Measurements from ENCODE around the gene TNNT2. TPM values are rescaled to one million over a fixed set of nuclear protein-coding genes. Genes with fewer than 3 reads are reported as not detected.

The TNNT2 gene
- total and polyA plus RNA-seq, 4 experiments from 2014 or later, result not detected

DNA sequence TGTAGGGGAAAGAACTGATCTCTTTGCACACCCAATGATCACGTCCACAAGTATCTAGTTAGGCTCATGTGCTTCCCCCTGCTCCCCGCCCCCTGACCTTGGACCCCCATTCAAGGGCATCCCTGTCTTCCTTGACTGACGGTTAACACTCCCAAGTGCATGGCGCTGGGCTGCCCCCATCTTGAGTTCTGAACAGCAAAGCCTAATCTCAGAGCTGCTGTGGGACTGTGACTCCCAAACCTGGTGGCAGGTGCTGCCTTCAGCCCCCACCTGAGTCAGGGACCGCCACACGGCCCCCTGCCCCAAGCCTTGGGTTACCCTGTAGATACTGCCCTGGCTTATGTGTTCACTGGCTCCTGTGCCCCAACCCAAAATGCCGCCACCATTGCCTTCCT, 43.1 kb upstream of the TNNT2 start:
- POLR2A ChIA-PET (ENCODE audit: partially characterized antibody), result no interaction called here
- Mint-ChIP-seq H3K36me3 (no peaks in the 10 kb centered on the region), H3K4me3 (no peak overlapping the region), H3K27ac (no peak overlapping the region), H3K9me3 (no peaks in the 10 kb centered on the region), H3K27me3 (peaks cover 8 to 9% of the 10 kb centered on the region in 2 donors), H3K4me1 (no peaks in the 10 kb centered on the region)
- Histone ChIP-seq H3K27ac (ENCODE audit: low read depth, low read length) (no peak overlapping the region), H3K4me3 (ENCODE audit: low read length in 2 of 2) (no peak overlapping the region), H3K27me3 (ENCODE audit: insufficient read depth, low read length) (no peaks in the 10 kb centered on the region), H3K9me3 (ENCODE audit: control insufficient read depth in 1 of 2, low read length in 2 of 2) (no peaks in the 10 kb centered on the region), H3K4me1 (ENCODE audit: insufficient read depth, low read length) (no peaks in the 10 kb centered on the region), H3K36me3 (ENCODE audit: insufficient read depth, low read length) (no peaks in the 10 kb centered on the region)
- DNase-seq, result no peak
- CTCF ChIA-PET (ENCODE audit: partially characterized antibody), result interaction anchor here (1.3 kb wide), 1 partner anchor 10 kb away, joined by 3 read pairs; no protein-coding TSS in a partner anchor
- intact Hi-C loops (cut with micrococcal nuclease), result no loop called here

DNA sequence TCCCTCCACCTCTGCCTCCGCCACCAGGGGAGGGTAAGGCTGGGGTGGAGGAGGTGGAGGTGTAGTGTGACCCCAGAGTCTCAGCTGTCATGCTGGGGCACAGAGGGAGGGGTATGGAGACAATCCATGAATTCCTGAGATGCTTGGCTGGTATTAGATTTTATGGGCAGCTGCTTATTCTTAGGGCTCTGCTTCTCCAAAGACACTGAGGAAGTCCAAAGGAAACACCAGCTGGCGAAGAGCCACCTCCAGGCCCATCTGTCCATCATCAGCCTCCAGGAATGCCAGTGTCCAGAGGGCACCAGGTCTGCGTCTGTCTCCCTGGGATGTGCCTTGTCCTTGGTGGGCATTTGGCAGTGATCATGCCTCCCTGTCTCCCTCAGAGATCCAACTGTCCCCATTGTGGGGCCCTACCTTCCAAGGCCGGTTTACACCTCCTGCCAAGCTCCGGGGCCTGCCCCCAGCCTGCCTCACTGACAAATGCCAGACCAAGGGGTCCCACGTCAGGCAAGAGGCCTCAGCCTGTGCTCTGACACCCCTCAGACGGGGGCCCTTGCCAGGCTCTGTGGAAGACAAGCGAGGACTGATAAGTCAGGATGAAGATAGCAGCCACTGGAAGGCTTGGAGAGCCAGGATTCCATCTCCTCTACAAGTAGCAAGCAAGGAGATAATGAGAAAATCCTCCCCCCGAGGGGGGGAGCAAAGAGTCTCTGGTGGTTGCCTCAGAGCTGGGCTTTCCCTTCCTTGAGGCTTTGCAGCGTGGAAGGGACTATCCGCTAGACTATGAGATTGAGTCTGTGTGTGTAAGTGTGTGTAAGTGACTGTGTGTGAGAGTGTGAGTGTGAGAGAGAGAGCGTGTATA, 42.5 kb upstream of the TNNT2 start:
- Histone ChIP-seq H3K4me1 (ENCODE audit: insufficient read depth, low read length) (no peaks in the 10 kb centered on the region), H3K4me3 (ENCODE audit: low read length in 2 of 2) (no peak overlapping the region), H3K9me3 (ENCODE audit: control insufficient read depth in 1 of 2, low read length in 2 of 2) (no peaks in the 10 kb centered on the region), H3K27ac (ENCODE audit: low read depth, low read length) (no peak overlapping the region), H3K27me3 (ENCODE audit: insufficient read depth, low read length) (no peaks in the 10 kb centered on the region), H3K36me3 (ENCODE audit: insufficient read depth, low read length) (no peaks in the 10 kb centered on the region)
- Mint-ChIP-seq H3K4me1 (no peaks in the 10 kb centered on the region), H3K27ac (no peak overlapping the region), H3K4me3 (no peak overlapping the region), H3K9me3 (no peaks in the 10 kb centered on the region), H3K27me3 (peaks cover 9 to 10% of the 10 kb centered on the region in 2 donors), H3K36me3 (no peaks in the 10 kb centered on the region)
- CTCF ChIA-PET (ENCODE audit: partially characterized antibody), result interaction anchor here (1.1 to 1.3 kb wide), 2 partner anchors 9 to 14 kb away, joined by 3 read pairs; no protein-coding TSS in a partner anchor
- DNase-seq, result no peak
- POLR2A ChIA-PET (ENCODE audit: partially characterized antibody), result no interaction called here
- intact Hi-C loops (cut with micrococcal nuclease), result no loop called here

DNA sequence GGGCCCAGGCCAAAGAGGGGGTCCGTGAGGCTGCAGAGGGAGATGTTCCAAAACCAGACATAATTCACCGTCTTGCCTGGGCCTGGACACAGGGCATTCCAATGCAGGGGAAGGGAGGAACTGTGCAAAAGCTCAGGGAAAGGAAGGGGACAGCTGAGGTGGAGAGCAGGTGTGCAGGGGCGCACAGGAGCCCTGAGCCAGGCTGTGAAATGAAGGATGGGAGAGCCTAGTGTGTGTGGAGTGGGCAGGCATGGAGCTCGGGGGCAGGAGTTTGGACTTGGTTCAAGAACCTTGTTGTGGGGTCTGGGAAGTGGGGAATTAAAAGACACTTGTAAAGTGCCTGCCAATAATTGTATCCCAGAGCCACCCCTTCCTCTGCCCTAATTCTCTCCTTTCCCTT, 41.8 kb upstream of the TNNT2 start:
- intact Hi-C loops (cut with micrococcal nuclease), result no loop called here
- Mint-ChIP-seq H3K27me3 (peaks cover 10 to 11% of the 10 kb centered on the region in 2 donors), H3K4me1 (no peaks in the 10 kb centered on the region), H3K4me3 (no peak overlapping the region), H3K36me3 (no peaks in the 10 kb centered on the region), H3K27ac (no peak overlapping the region), H3K9me3 (no peaks in the 10 kb centered on the region)
- ChIA-PET POLR2A (ENCODE audit: partially characterized antibody) (no interaction called here), CTCF (ENCODE audit: partially characterized antibody) (interaction anchor here (1.1 kb wide), 1 partner anchor 13 kb away, joined by 3 read pairs; no protein-coding TSS in a partner anchor)
- Histone ChIP-seq H3K27ac (ENCODE audit: low read depth, low read length) (no peak overlapping the region), H3K9me3 (ENCODE audit: control insufficient read depth in 1 of 2, low read length in 2 of 2) (no peaks in the 10 kb centered on the region), H3K27me3 (ENCODE audit: insufficient read depth, low read length) (no peaks in the 10 kb centered on the region), H3K4me1 (ENCODE audit: insufficient read depth, low read length) (no peaks in the 10 kb centered on the region), H3K4me3 (ENCODE audit: low read length in 2 of 2) (no peak overlapping the region), H3K36me3 (ENCODE audit: insufficient read depth, low read length) (no peaks in the 10 kb centered on the region)
- no peak for DNase-seq

DNA sequence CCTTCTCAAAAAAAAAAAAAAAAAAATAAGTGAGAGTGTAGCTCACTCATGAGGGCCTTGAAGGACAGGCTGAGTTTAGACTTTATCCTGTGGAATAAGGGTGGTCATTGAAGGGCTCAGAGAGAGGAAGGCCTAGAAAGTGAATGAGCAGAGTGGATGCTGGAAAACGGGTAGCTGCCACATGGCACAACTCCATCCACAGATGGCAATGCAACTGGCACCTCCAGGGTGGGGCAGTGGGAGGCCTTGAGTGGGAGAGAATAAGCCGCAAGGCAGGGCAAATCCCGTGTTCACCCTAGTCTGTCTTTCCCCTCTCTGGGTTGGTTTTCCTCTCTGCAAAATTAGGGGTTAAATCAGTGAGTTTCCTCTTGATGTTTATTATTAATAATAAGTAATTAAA, 41.0 kb upstream of the TNNT2 start:
- Histone ChIP-seq H3K27ac (ENCODE audit: low read depth, low read length) (no peak overlapping the region), H3K4me3 (ENCODE audit: low read length in 2 of 2) (no peak overlapping the region), H3K4me1 (ENCODE audit: insufficient read depth, low read length) (no peaks in the 10 kb centered on the region), H3K9me3 (ENCODE audit: control insufficient read depth in 1 of 2, low read length in 2 of 2) (no peaks in the 10 kb centered on the region), H3K36me3 (ENCODE audit: insufficient read depth, low read length) (no peaks in the 10 kb centered on the region), H3K27me3 (ENCODE audit: insufficient read depth, low read length) (no peaks in the 10 kb centered on the region)
- Mint-ChIP-seq H3K27me3 (peaks cover 10 to 11% of the 10 kb centered on the region in 2 donors), H3K27ac (no peak overlapping the region), H3K9me3 (no peaks in the 10 kb centered on the region), H3K4me3 (no peak overlapping the region), H3K36me3 (no peaks in the 10 kb centered on the region), H3K4me1 (no peaks in the 10 kb centered on the region)
- CTCF ChIA-PET (ENCODE audit: partially characterized antibody), result interaction anchor here (0.6 kb wide), 1 partner anchor 548 kb away, joined by 3 read pairs; no protein-coding TSS in a partner anchor
- POLR2A ChIA-PET (ENCODE audit: partially characterized antibody), result no interaction called here
- no peak for DNase-seq
- intact Hi-C loops (cut with micrococcal nuclease), result no loop called here

DNA sequence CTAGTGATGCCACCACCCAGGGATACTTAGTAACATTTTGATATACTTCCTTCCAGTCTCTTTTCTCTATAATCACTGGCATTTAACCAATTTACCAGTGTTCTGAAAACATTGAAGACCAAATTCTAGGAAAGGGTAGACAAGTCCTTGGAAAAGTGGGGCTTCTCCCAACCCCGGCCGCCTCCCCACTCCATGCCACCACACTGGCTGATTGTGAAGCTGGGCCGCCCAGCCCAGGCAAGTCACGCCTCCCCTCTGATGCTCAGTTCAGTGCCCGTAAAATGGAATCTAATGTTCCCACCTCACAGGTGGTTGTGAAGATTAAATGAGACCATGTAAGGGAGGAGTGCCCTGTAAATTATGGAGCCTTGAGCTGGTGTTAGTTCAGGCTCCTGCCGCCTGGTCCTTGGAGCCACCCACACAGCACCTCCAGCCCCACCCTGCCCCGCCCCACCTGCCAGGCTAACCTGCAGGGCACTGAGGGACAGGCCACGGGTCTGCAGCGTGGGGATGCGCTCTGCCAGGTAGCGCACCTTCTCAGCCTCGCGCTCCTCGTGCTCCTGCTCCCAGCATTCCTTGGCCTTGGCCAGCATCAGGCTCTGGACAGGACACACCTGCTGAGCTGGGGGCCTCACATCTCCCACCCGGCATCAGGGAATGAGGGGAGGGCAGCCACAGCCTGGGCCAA, 36.7 kb upstream of the TNNT2 start:
- ChIA-PET CTCF (ENCODE audit: partially characterized antibody) (no interaction called here), POLR2A (ENCODE audit: partially characterized antibody) (no interaction called here)
- H3K36me3 Mint-ChIP-seq, result no peaks in the 10 kb centered on the region
- peaks cover 7 to 15% of the 10 kb centered on the region in 2 donors for H3K27me3 Mint-ChIP-seq
- Histone ChIP-seq H3K27me3 (ENCODE audit: insufficient read depth, low read length) (no peaks in the 10 kb centered on the region), H3K27ac (ENCODE audit: low read depth, low read length) (no peak overlapping the region), H3K9me3 (ENCODE audit: control insufficient read depth in 1 of 2, low read length in 2 of 2) (no peaks in the 10 kb centered on the region), H3K4me3 (ENCODE audit: low read length in 2 of 2) (no peak overlapping the region), H3K36me3 (ENCODE audit: insufficient read depth, low read length) (no peaks in the 10 kb centered on the region), H3K4me1 (ENCODE audit: insufficient read depth, low read length) (no peaks in the 10 kb centered on the region)
- no peak overlapping the region for H3K27ac Mint-ChIP-seq
- H3K4me3 Mint-ChIP-seq, result no peak overlapping the region
- DNase-seq, result no peak
- no peaks in the 10 kb centered on the region for H3K9me3 Mint-ChIP-seq
- intact Hi-C loops (cut with micrococcal nuclease), result no loop called here
- H3K4me1 Mint-ChIP-seq, result no peaks in the 10 kb centered on the region

DNA sequence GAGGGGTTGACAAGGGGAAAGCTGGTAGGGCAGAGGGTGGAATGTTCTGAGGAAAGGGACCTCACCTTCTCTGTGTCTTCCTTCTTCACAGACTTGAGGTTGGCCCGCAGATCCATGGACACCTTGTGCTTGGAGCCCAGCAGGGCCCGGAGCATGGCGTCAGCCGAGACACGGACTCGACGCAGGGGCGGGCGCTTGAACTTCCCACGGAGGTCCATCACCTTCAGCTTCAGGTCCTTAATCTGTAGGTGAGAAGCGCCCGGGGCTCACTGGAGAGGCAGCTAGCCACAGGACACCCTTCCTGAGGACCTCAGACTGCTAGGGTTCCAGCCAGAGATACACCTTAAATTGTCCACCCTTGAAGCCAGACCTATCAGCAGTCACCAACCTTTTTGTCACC, 33.8 kb upstream of the TNNT2 start:
- Mint-ChIP-seq H3K36me3 (no peaks in the 10 kb centered on the region), H3K27ac (no peak overlapping the region), H3K4me3 (no peak overlapping the region), H3K27me3 (peaks cover 5 to 10% of the 10 kb centered on the region in 2 donors), H3K9me3 (no peaks in the 10 kb centered on the region), H3K4me1 (peaks cover 0 to 5% (median under 1%) of the 10 kb centered on the region in 4 donors)
- intact Hi-C loops (cut with micrococcal nuclease), result no loop called here
- Histone ChIP-seq H3K4me3 (ENCODE audit: low read length in 2 of 2) (no peak overlapping the region), H3K27me3 (ENCODE audit: insufficient read depth, low read length) (no peaks in the 10 kb centered on the region), H3K36me3 (ENCODE audit: insufficient read depth, low read length) (no peaks in the 10 kb centered on the region), H3K4me1 (ENCODE audit: insufficient read depth, low read length) (no peaks in the 10 kb centered on the region), H3K27ac (ENCODE audit: low read depth, low read length) (no peak overlapping the region), H3K9me3 (ENCODE audit: control insufficient read depth in 1 of 2, low read length in 2 of 2) (no peaks in the 10 kb centered on the region)
- POLR2A ChIA-PET (ENCODE audit: partially characterized antibody), result no interaction called here
- CTCF ChIA-PET (ENCODE audit: partially characterized antibody), result interaction anchor here (1.2 kb wide), 1 partner anchor 11 kb away, joined by 3 read pairs; no protein-coding TSS in a partner anchor
- DNase-seq, result no peak

DNA sequence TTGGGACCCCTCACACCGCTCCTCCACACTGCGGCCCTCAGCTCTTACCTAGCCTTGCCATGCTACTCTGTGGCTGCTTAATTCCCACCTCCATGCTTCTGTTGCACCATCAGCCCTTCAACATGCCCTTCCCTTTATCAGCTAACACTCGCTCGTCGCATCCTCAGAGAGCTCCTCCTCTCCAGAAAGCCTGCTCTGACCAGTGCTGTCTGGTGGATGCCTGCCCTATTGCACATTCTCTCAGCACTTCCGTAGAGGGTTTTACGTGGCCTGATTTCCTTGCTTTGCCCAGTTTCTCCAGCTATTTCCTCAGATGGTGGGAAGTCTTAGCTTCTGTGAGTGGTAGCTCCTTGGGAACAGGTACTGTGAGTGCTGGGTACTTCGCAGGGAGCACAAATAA, 32.0 kb upstream of the TNNT2 start:
- no peak overlapping the region for H3K4me3 ChIP-seq (ENCODE audit: low read length in 2 of 2)
- H3K27me3 ChIP-seq (ENCODE audit: insufficient read depth, low read length), result no peaks in the 10 kb centered on the region
- H3K9me3 ChIP-seq (ENCODE audit: control insufficient read depth in 1 of 2, low read length in 2 of 2), result no peaks in the 10 kb centered on the region
- H3K36me3 Mint-ChIP-seq, result no peaks in the 10 kb centered on the region
- intact Hi-C loops (cut with micrococcal nuclease), result loop anchor here (2.0 kb wide), 1 partner anchor 61 kb away; no protein-coding TSS in a partner anchor
- H3K4me3 Mint-ChIP-seq, result no peak overlapping the region
- peaks cover 3 to 8% of the 10 kb centered on the region in 2 donors for H3K27me3 Mint-ChIP-seq
- H3K4me1 Mint-ChIP-seq, result peaks cover 0 to 5% (median under 1%) of the 10 kb centered on the region in 4 donors
- no peaks in the 10 kb centered on the region for H3K36me3 ChIP-seq (ENCODE audit: insufficient read depth, low read length)
- ChIA-PET CTCF (ENCODE audit: partially characterized antibody) (interaction anchor here (1.2 to 1.5 kb wide), 2 partner anchors 9 to 71 kb away, joined by 3 to 6 read pairs; no protein-coding TSS in a partner anchor), POLR2A (ENCODE audit: partially characterized antibody) (no interaction called here)
- no peaks in the 10 kb centered on the region for H3K9me3 Mint-ChIP-seq
- no peaks in the 10 kb centered on the region for H3K4me1 ChIP-seq (ENCODE audit: insufficient read depth, low read length)
- no peak for DNase-seq
- no peak overlapping the region for H3K27ac ChIP-seq (ENCODE audit: low read depth, low read length)
- no peak overlapping the region for H3K27ac Mint-ChIP-seq

All from CD4-positive, alpha-beta memory T cell (primary cell).